Skeletal muscle satellite cell (primary cell): ENCODE data around the gene FSIP1.

Source experiments
- H3K27me3 ChIP-seq: 2 replicates; pipeline ENCODE4 v1.7.0; 2013; ENCODE audit warnings: low read length; ENCODE audit not compliant: control insufficient read depth, insufficient read depth
- H3K36me3 ChIP-seq: 2 replicates; pipeline ENCODE4 v1.7.0; 2013; ENCODE audit warnings: mild to moderate bottlenecking, control low read depth, low read length; ENCODE audit not compliant: insufficient read depth
- H3K4me1 ChIP-seq: 2 replicates; pipeline ENCODE4 v1.7.0; 2013; ENCODE audit warnings: low read length; ENCODE audit not compliant: control insufficient read depth, insufficient read depth
- H3K4me2 ChIP-seq: 2 replicates; pipeline ENCODE4 v1.7.0; 2013; ENCODE audit warnings: mild to moderate bottlenecking, low read length
- H3K4me3 ChIP-seq: 2 replicates; pipeline ENCODE4 v1.7.0; 2013; ENCODE audit warnings: low read length
- H3K9ac ChIP-seq: 2 replicates; pipeline ENCODE4 v1.7.0; 2013; ENCODE audit warnings: mild to moderate bottlenecking, low read depth, low read length, moderate library complexity
- H3K9me3 ChIP-seq: replicated peaks from 2 replicates; pipeline ENCODE4 v1.7.0; 2013; ENCODE audit warnings: mild to moderate bottlenecking, control low read depth, low read length

The FSIP1 gene

DNA sequence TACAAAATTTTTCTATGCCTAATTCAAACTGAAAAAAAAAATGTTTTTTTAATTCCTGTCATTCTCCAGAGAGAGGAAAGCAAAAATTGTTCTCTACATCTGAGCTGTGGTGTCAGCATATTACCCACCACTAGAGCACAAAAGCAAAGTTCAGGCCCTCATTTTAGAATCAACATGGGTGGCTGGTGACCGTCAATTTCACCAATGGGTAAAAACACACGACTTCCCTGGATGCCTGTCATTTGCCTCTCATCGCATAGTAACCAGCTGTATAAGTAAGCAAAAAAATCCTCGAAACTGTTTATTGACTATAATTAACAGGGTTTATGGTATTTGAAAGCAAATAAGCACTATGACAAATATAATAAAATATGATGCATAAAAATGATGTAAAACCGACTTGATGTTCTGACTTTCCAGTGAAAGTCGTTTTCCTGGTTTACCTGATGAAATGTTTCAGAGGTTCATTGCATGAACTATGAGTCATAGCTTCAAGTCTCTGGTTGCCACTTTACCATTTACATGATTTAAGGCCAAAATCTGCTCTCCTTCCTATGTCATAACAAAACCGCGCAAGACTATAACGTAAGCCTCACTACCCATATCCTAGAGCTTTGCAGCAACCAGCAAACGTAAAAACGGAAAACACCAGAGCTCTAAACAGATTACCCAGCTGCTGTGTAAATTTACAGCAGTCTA, 141.3 kb downstream of the FSIP1 start:
- Histone ChIP-seq H3K36me3 (no peaks in the 10 kb centered on the region), H3K4me3 (no peak overlapping the region), H3K9me3 (no peaks in the 10 kb centered on the region), H3K4me1 (peaks cover 38% of the 10 kb centered on the region), H3K4me2 (no peak overlapping the region), H3K9ac (no peak overlapping the region), H3K27me3 (no peaks in the 10 kb centered on the region)

- Histone ChIP-seq H3K9me3 (no peaks in the 10 kb centered on the region), H3K4me3 (no peak overlapping the region), H3K4me2 (no peak overlapping the region), H3K9ac (no peak overlapping the region), H3K4me1 (peaks cover 38% of the 10 kb centered on the region), H3K27me3 (no peaks in the 10 kb centered on the region), H3K36me3 (no peaks in the 10 kb centered on the region)
Measured at GRCh38 chr15:39640665-39641064, 142.0 kb downstream of the FSIP1 start.

GRCh38 chr15:39639037-39639436, 143.6 kb downstream of the FSIP1 start:
- Histone ChIP-seq H3K4me1 (peaks cover 29% of the 10 kb centered on the region), H3K4me3 (no peak overlapping the region), H3K9ac (no peak overlapping the region), H3K36me3 (no peaks in the 10 kb centered on the region), H3K9me3 (no peaks in the 10 kb centered on the region), H3K27me3 (no peaks in the 10 kb centered on the region), H3K4me2 (no peak overlapping the region)

GRCh38 chr15:39638041-39638440, 144.6 kb downstream of the FSIP1 start:
- H3K27me3 ChIP-seq: no peaks in the 10 kb centered on the region
- no peaks in the 10 kb centered on the region for H3K9me3 ChIP-seq

GRCh38 chr15:39631357-39631756, 151.3 kb downstream of the FSIP1 start:
- H3K9me3 ChIP-seq: no peaks in the 10 kb centered on the region
- peaks cover 13% of the 10 kb centered on the region for H3K4me1 ChIP-seq
- no peak overlapping the region for H3K4me2 ChIP-seq
- no peaks in the 10 kb centered on the region for H3K36me3 ChIP-seq
- no peaks in the 10 kb centered on the region for H3K27me3 ChIP-seq
- H3K4me3 ChIP-seq: no peak overlapping the region
- H3K9ac ChIP-seq: no peak overlapping the region

More at GRCh38 chr15:39638041-39638440, 144.6 kb downstream of the FSIP1 start:
- Histone ChIP-seq H3K4me3 (no peak overlapping the region), H3K9ac (no peak overlapping the region), H3K4me1 (peaks cover 19% of the 10 kb centered on the region), H3K36me3 (no peaks in the 10 kb centered on the region), H3K4me2 (no peak overlapping the region)

DNA sequence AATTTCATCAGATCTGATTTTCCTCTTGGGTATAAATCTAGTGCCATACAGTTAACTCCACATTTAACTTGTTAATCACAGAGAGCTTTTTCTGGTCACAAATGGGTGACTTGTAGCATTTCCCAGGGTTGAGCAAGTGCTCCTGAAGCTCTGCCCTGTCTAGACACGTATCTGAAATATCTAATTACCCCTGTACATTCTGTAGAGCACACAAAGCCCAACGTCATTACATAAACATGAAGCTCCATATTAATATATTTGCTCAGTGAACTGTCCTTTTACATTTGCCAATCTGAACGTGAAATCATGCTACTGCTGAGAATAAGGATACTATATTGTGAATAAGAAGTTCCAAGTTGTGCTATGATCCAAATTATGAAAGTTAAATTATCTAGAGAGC, 152.7 kb downstream of the FSIP1 start:
- H3K4me3 ChIP-seq: no peak overlapping the region
- no peak overlapping the region for H3K4me2 ChIP-seq
- no peak overlapping the region for H3K9ac ChIP-seq
- no peaks in the 10 kb centered on the region for H3K9me3 ChIP-seq
- peaks cover 27% of the 10 kb centered on the region for H3K4me1 ChIP-seq
- no peaks in the 10 kb centered on the region for H3K27me3 ChIP-seq
- H3K36me3 ChIP-seq: no peaks in the 10 kb centered on the region

GRCh38 chr15:39629371-39629770, 153.3 kb downstream of the FSIP1 start:
- Histone ChIP-seq H3K4me2 (no peak overlapping the region), H3K9me3 (no peaks in the 10 kb centered on the region), H3K4me3 (no peak overlapping the region), H3K36me3 (no peaks in the 10 kb centered on the region), H3K4me1 (peaks cover 33% of the 10 kb centered on the region), H3K9ac (no peak overlapping the region), H3K27me3 (no peaks in the 10 kb centered on the region)

GRCh38 chr15:39628546-39629257, 153.9 kb downstream of the FSIP1 start:
- peaks cover 35% of the 10 kb centered on the region for H3K4me1 ChIP-seq
- H3K9ac ChIP-seq: no peak overlapping the region
- no peak overlapping the region for H3K4me3 ChIP-seq
- H3K27me3 ChIP-seq: no peaks in the 10 kb centered on the region
- no peak overlapping the region for H3K4me2 ChIP-seq
- H3K36me3 ChIP-seq: no peaks in the 10 kb centered on the region
- no peaks in the 10 kb centered on the region for H3K9me3 ChIP-seq

- Histone ChIP-seq H3K9me3 (no peaks in the 10 kb centered on the region), H3K27me3 (no peaks in the 10 kb centered on the region), H3K4me1 (peaks cover 35% of the 10 kb centered on the region), H3K9ac (no peak overlapping the region), H3K4me2 (no peak overlapping the region), H3K36me3 (no peaks in the 10 kb centered on the region), H3K4me3 (no peak overlapping the region)
Measured at GRCh38 chr15:39628144-39628508, 154.5 kb downstream of the FSIP1 start.

GRCh38 chr15:39627451-39628143, 155.0 kb downstream of the FSIP1 start:
- Histone ChIP-seq H3K9me3 (no peaks in the 10 kb centered on the region), H3K9ac (no peak overlapping the region), H3K4me3 (no peak overlapping the region), H3K27me3 (no peaks in the 10 kb centered on the region), H3K4me2 (no peak overlapping the region), H3K36me3 (no peaks in the 10 kb centered on the region), H3K4me1 (peaks cover 35% of the 10 kb centered on the region)

- Histone ChIP-seq H3K4me2 (no peak overlapping the region), H3K4me3 (no peak overlapping the region), H3K4me1 (peaks cover 35% of the 10 kb centered on the region), H3K27me3 (no peaks in the 10 kb centered on the region), H3K9me3 (no peaks in the 10 kb centered on the region), H3K36me3 (no peaks in the 10 kb centered on the region), H3K9ac (no peak overlapping the region)
Measured at GRCh38 chr15:39625856-39626255, 156.8 kb downstream of the FSIP1 start.
